HG03159 (cell line): ENCODE data around the gene PER3.

Experiments used
- ATAC-seq: cut with Tn5 transposase; IDR thresholded peaks from one replicate; pipeline ENCODE4 v1.9.1; 2021; ENCODE audit warnings: mild to moderate bottlenecking, moderate library complexity; ENCODE audit not compliant: unreplicated experiment

PER3 gene

GRCh38 chr1:7869136-7869920 lies 85.2 kb downstream of the PER3 start:
- ATAC-seq: no peak

- ATAC-seq: no peak
These were observed 87.0 kb downstream of the PER3 start for GRCh38 chr1:7871136-7871535.

DNA sequence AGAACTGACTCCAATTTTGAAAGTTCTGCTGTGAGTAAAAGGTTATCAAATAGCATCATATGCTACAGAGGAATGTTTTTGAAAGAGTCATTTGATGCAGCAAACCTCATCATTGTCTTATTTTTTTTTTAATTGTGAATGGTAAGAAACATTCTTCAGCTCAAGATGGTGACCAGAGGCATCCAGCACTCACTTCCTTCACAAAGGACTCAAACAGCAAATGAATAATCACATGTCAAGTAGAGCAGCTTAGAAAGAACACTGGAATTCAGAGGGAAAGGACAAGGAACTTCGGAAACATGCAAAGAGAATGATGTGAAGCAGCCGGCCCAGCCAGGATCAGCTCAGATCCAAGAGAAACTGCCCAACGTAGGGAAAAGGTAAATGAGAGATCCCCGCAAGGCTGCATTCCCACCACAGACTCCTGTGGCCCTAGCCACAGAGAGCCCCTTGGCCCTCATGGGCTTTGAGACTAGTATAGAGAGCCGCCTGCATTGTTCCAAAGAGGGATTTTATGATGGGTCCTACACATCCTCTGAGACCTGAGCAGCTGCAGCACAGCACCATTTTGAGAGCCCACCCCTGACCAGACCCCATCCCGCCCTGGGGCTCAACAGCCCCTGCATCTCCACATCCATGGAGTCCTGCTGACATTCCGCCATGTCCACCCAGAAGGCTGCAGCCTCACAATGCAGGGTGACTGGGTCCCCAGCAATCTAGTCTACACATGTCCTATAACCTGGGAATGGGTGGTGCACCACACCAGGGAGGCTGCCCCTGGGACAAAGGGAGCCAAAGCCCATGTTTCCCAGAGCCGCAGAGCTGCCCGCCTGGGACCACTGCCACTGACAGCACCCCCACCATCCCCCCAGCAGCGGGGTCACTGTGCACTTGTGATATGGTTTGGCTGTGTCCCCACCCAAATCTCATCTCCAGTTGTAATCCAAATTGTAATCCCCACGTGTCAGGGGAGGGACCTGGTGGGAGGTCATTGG lies 90.0 kb downstream of the PER3 start:
- no peak for ATAC-seq

DNA sequence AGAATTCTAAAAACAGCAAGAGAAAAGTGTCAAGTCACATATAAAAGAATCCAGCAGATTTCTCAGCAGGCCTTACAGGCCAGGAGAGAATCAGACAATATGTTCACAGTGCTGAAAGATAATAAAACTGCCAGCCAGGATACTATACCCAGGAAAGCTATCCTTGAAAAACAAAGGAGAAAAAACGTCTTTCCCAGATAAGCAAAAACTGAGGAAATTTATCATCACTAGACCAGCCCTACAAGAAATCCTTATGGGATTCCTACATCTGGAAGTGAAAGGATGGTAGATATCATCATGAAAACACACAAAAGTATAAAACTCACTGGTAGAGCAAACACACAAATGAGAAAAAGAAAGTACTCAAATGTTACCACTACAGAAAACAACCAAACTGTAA lies 93.9 kb downstream of the PER3 start:
- ATAC-seq: no peak

GRCh38 chr1:7879228-7879627 lies 95.1 kb downstream of the PER3 start:
- ATAC-seq: no peak

DNA sequence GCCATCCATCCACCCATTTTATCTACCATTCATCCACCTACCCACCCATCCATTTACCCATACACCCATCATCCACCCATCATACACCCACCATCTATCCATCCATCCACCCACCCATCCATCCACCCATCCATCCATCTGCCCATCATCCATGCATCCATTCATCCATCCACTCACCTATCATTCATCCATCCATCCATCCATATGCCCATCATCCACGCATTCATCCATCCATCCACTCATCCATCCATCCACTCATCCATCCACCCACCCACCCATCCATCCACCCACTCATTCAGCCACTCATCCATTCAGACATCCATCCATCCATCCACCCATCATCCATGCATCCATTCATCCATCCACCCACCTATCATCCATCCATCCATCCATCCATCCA lies 100.7 kb downstream of the PER3 start:
- ATAC-seq: no peak

DNA sequence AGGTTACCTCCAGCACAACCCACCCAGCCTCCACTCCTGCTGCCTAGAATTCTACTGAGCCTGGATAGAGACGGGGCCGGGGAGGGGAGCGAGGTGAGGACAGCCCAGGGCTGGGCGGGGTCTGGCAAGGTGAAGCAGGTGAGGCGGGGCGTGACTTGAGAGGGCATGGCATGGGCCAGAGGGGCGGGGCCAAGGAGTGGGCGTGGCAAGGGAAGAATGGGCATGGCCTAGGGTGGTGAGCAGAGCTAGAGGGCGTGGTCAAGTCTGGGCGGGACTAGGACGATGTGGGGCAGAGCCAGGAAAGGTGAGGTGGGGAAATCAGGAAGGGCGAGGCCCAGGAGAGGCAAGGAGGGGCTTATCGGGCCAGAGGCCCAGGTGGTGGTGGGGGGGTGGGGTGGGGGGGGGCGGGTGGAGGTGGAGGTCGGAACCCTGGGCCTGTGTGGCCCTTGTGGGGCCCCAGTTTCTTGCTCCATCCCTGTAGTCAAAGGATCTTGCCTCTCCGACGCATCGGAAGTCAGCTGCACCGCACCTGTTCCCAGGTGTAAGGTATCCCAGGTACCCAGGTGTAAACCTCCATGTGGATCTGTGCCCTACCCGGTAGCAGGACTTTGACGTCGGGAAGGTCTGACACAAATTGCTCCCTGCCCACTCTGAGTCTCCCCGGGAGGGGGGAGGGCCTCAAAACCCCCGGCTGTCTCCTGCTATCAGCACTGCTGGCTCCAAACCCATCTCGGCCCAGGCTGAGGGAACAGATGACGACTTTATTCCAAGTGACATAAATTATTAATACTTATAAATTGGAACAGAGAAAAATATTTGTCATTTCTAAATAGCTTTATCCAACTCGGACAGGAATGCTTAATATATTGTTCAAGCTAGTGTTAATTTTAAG lies 101.7 kb downstream of the PER3 start:
- ATAC-seq: no peak

- no peak for ATAC-seq
These were observed 102.3 kb downstream of the PER3 start for GRCh38 chr1:7886405-7886745.

DNA sequence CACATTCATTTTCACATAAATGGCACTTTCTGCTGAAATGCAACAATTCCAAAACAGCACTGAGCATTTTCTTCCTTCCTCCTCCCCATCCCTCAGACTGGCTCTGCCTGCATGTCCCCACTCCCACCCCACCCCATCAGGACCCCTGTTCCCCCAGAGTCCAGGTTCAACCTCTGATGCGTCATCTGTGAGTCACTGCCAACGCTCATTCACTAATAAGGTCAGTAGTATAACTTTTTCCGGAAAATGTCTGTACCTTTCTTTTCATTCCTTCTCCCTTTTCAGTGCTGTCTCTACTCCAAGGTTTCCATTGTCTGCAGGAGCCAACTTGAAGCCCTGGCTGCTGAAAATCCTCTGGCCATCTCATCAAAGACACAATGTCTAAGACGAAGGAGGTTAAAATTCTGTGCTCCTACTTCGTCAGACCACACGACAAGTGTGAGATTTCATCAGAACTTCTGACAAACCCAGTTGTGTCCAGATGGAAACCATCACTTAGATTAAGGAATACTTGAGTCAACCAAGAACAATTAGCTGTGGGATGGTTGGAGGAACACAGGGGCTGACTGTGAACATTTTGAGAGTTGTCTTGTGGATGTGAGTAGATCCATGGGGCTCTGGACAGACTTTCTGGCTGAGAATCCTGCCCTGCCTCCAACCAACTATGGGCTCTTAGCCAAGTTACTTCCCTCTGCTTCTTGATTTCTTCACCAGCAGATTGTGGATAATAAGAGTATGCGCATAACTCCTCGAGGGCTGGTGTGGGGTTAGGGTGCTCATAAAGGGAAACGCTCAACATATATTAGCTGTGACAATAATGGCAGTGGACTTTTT lies 104.4 kb downstream of the PER3 start:
- ATAC-seq: no peak

GRCh38 chr1:7890853-7891252 lies 106.8 kb downstream of the PER3 start:
- no peak for ATAC-seq

DNA sequence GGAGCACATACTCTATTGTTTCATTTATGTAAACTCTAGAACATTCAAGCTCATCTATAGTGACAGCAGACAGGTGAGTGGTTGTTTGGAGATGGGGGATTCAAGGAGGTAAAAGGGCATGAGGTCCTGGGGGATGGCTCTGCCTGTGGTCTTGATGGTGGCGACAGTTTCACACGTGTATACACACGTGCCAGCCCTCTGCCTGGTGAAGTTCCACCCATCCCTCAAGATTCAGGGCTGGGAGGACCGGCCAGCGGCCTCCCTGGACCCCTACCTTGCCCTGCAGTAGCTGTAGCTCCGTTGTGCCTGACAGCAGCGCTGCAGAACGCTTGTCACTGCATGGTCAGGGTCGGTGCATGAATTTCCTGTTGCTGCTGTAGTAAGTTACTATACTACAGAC lies 107.7 kb downstream of the PER3 start:
- ATAC-seq: no peak

- no peak for ATAC-seq
These were observed 109.6 kb downstream of the PER3 start for GRCh38 chr1:7893529-7894180.
